ENCODE data around the gene NUP93. TPM values are rescaled to one million over a fixed set of nuclear protein-coding genes. Genes with fewer than 3 reads are reported as not detected.

The NUP93 gene
- total RNA-seq, 4 donors from 2014 or later: 27.3 to 195 (median 31.4) TPM

DNA sequence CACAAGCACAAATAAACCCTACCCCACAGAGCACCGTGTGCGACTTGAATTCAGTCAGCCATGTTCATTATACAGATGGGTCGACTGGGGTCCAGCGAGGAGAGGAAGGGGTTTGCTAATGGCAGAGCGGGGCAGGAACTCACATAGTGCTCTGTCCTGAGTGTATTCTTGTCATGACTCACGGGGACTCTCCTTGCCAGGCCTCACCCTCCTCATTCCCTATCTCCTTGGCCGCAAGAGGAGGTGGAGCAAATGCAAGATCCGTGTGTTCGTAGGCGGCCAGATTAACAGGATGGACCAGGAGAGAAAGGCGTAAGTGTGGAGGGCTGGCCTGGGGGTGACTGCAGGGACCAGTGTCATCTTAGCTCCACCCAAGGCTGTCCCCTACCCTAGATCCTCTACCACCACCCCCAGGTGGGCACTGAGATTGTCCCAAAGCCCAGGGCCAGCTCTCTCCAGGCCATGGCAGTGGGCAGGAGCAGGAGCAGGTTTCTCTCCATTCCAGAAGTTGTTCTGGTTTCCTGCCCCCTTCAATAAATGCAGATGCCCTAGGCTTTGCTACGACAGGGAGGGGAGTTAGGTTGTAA, 164.5 kb downstream of the NUP93 start:
- no peak for DNase-seq
- H3K9me3 ChIP-seq: no peaks in the 10 kb centered on the region

DNA sequence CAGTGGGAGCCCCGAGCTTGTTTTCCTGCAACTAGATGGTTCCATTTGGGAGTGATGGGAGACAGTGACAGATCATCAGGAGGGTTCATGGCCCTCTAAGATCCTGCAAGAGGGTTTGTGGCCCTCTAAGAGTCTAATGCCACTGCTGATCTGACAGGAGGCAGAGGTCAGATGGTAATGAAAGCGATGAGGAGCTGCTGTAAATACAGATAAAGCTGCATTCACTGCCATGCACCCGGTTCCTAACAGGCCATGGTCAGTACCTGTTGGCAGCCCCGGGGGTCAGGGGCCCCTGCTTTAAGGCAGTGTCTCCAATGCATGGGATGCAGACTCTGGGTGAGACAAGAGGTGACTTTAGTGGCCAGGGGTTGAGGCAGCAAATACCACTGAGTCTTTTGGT, 165.9 kb downstream of the NUP93 start:
- Histone ChIP-seq H3K27me3 (no peaks in the 10 kb centered on the region), H3K4me1 (peaks cover 0 to 11% (median 0%) of the 10 kb centered on the region in 4 donors), H3K27ac (no peak overlapping the region), H3K4me3 (no peak overlapping the region), H3K9me3 (no peaks in the 10 kb centered on the region), H3K36me3 (no peaks in the 10 kb centered on the region)
- no peak for DNase-seq
- TF ChIP-seq POLR2A (IDR thresholded peaks at IDR 0.05): no peak
- TF ChIP-seq, protein P1, sequence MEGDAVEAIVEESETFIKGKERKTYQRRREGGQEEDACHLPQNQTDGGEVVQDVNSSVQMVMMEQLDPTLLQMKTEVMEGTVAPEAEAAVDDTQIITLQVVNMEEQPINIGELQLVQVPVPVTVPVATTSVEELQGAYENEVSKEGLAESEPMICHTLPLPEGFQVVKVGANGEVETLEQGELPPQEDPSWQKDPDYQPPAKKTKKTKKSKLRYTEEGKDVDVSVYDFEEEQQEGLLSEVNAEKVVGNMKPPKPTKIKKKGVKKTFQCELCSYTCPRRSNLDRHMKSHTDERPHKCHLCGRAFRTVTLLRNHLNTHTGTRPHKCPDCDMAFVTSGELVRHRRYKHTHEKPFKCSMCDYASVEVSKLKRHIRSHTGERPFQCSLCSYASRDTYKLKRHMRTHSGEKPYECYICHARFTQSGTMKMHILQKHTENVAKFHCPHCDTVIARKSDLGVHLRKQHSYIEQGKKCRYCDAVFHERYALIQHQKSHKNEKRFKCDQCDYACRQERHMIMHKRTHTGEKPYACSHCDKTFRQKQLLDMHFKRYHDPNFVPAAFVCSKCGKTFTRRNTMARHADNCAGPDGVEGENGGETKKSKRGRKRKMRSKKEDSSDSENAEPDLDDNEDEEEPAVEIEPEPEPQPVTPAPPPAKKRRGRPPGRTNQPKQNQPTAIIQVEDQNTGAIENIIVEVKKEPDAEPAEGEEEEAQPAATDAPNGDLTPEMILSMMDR (IDR thresholded peaks at IDR 0.05): no peak

More for the DNA sequence above, 164.5 kb downstream of the NUP93 start:
- Histone ChIP-seq H3K4me3 (no peak overlapping the region), H3K4me1 (peaks cover 0 to 11% (median 0%) of the 10 kb centered on the region in 4 donors), H3K27me3 (no peaks in the 10 kb centered on the region), H3K27ac (no peak overlapping the region), H3K36me3 (no peaks in the 10 kb centered on the region)
- TF ChIP-seq POLR2A (IDR thresholded peaks at IDR 0.05): no peak
- TF ChIP-seq, protein P1 (IDR thresholded peaks at IDR 0.05): no peak

DNA sequence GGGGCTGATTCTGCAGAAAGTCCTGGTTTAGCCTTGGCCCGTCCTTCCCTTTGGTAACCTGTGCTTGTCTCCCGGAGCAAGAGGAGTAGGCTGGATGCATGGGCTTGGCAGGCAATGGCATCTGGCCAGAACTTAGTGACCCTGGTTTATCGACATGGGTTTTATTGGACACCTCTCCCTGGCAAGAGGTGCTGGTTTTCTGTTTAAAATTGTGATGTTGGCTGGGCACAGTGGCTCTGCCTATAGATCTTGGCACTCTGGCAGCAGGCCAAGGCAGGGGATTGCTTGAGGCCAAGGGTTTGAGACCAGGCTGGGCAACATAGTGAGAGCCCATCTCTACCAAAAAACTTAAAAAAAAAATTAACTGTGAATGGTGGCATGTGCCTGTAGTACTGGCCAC, 166.3 kb downstream of the NUP93 start:
- Histone ChIP-seq H3K4me1 (peaks cover 0 to 11% (median 0%) of the 10 kb centered on the region in 4 donors), H3K4me3 (no peak overlapping the region), H3K27me3 (no peaks in the 10 kb centered on the region), H3K9me3 (no peaks in the 10 kb centered on the region), H3K36me3 (no peaks in the 10 kb centered on the region), H3K27ac (no peak overlapping the region)
- DNase-seq: no peak
- TF ChIP-seq, protein P1 (IDR thresholded peaks at IDR 0.05): no peak
- TF ChIP-seq POLR2A (IDR thresholded peaks at IDR 0.05): no peak

DNA sequence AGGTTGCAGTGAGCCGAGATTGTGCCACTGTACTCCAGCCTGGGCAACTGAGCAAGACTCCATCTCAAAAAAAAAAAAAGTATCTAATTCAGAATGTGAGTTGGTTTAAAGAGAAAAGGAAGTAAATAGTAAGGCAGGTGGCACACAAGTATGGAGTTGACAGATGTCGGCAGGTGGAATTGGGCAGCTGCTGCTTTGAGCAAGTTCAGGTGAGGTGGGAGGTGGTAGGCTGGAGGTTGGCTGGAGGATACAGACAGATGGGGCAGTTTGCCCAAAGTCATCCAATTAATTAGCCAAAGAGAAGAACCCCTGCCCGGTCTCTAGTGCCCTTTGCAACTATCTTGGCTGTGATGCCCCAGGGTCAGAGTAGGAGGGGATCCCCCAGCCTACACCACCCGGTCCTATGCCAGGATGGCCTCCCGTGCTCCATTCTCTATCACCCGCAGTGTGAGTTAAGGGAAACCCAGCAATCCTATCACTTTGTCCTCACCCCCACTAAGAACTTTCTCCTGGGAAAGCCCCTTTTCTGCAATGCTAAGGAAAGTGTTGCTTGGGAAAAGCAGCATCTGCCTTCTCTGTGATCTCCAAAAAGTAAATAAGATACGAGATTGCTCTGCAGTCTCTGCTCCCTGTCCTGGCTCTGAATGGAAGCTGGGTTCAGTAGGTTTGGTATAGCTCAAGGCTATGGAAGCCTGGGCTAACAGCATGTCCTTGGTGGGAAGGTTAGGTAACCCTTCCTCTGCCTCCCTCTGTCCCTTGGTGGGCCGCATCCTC, 167.3 kb downstream of the NUP93 start:
- no peak for DNase-seq
- no peak overlapping the region for H3K27ac ChIP-seq
- H3K27me3 ChIP-seq: no peaks in the 10 kb centered on the region
- H3K4me3 ChIP-seq: no peak overlapping the region
- TF ChIP-seq, protein P1 (IDR thresholded peaks at IDR 0.05): no peak
- no peak for TF ChIP-seq POLR2A (IDR thresholded peaks at IDR 0.05)
- H3K9me3 ChIP-seq: no peaks in the 10 kb centered on the region
- peaks cover 0 to 11% (median 0%) of the 10 kb centered on the region in 4 donors for H3K4me1 ChIP-seq
- H3K36me3 ChIP-seq: no peaks in the 10 kb centered on the region

DNA sequence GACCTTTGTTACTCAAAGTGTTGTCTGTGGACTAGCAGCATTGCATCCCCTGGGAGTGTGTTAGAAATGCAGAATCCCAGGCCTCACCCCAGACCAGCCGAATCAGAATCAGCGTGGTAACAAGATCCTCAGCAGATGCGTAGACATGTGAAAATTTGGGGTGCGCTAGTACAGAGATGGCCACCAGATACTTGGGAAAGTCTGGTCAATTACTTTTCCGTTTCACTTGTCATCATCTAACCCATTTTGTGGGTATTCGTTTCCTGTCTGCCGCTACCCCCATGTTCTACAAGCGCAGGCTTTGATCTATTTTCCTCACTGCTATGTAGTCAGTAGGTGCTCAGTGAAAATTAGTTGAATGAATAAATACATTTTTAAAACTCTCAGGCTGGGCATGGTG, 168.9 kb downstream of the NUP93 start:
- H3K9me3 ChIP-seq: no peaks in the 10 kb centered on the region
- no peak overlapping the region for H3K4me3 ChIP-seq
- peaks cover 0 to 11% (median 0%) of the 10 kb centered on the region in 4 donors for H3K4me1 ChIP-seq
- TF ChIP-seq, protein P1 (IDR thresholded peaks at IDR 0.05): no peak
- TF ChIP-seq POLR2A (IDR thresholded peaks at IDR 0.05): no peak
- DNase-seq: no peak
- H3K27ac ChIP-seq: no peak overlapping the region
- H3K27me3 ChIP-seq: no peaks in the 10 kb centered on the region
- H3K36me3 ChIP-seq: no peaks in the 10 kb centered on the region

Small RNAs within 50 kb of the gene (small RNA-seq; reads per million reads assigned to genes)
- 0 reads per million in 2 donors for gene MIR138-2

Other genes starting within 250 kb of the NUP93 start
- gene BBS2, start 210.1 kb upstream of the NUP93 start, total RNA-seq: 10 to 100 TPM; 22.9 to 66.0 (median 39.6) TPM
- gene MT4, start 165.1 kb upstream of the NUP93 start, total RNA-seq: not detected
- gene MT3, start 140.6 kb upstream of the NUP93 start, total RNA-seq: not detected
- 1,000 to 10,000 TPM in 1 of 4 donors, 100 to 1,000 TPM in 1, 10 to 100 TPM in 2; 33.2 to 1,072 (median 216) TPM for gene MT2A, start 121.5 kb upstream of the NUP93 start, total RNA-seq
- gene MT1E, start 104.3 kb upstream of the NUP93 start, total RNA-seq: 1,000 to 10,000 TPM in 1 of 4 donors, 100 to 1,000 TPM in 1, 10 to 100 TPM in 2; 53.9 to 2,225 (median 195) TPM
- 100 to 1,000 TPM in 1 of 4 donors, 10 to 100 TPM in 1, 1 to 10 TPM in 2; 3.5 to 252 (median 11.3) TPM for gene MT1M, start 97.5 kb upstream of the NUP93 start, total RNA-seq
- gene MT1A, start 91.5 kb upstream of the NUP93 start, total RNA-seq: 100 to 1,000 TPM in 1 of 4 donors, not detected in 3; 102 TPM
- gene MT1B, start 78.2 kb upstream of the NUP93 start, total RNA-seq: 10 to 100 TPM in 1 of 4 donors, not detected in 3; 39.3 TPM
- gene MT1F, start 72.2 kb upstream of the NUP93 start, total RNA-seq: 100 to 1,000 TPM in 1 of 4 donors, 10 to 100 TPM in 2, 1 to 10 TPM in 1; 8.0 to 310 (median 44.1) TPM
- 1,000 to 10,000 TPM in 1 of 4 donors, 100 to 1,000 TPM in 2, 10 to 100 TPM in 1; 17.8 to 5,605 (median 130) TPM for gene MT1G, start 62.1 kb upstream of the NUP93 start, total RNA-seq
- gene MT1H, start 60.3 kb upstream of the NUP93 start, total RNA-seq: 1,000 to 10,000 TPM in 1 of 4 donors, 10 to 100 TPM in 1, 1 to 10 TPM in 1, not detected in 1; 5.8 to 2,098 (median 30.1) TPM
- 1,000 to 10,000 TPM in 1 of 4 donors, 100 to 1,000 TPM in 3; 121 to 1,155 (median 305) TPM for gene MT1X, start 47.7 kb upstream of the NUP93 start, total RNA-seq
- gene SLC12A3, start 135.1 kb downstream of the NUP93 start, total RNA-seq: not detected
- 100 to 1,000 TPM in 3 of 4 donors, 10 to 100 TPM in 1; 86.0 to 143 (median 108) TPM for gene HERPUD1, start 202.0 kb downstream of the NUP93 start, total RNA-seq
- 1 to 10 TPM in 1 of 4 donors, not detected in 3; 2.5 TPM for gene CETP, start 231.8 kb downstream of the NUP93 start, total RNA-seq